H1 (cell line): ENCODE data around the gene CACNG6. TPM values are rescaled to one million over a fixed set of nuclear protein-coding genes. Genes with fewer than 3 reads are reported as not detected.

Source experiments
- SAP30 ChIP-seq: fragments of 300-600 bp; sonication (generic); IDR thresholded peaks from 2 replicates; pipeline ENCODE4 v1.7.1; 2012; ENCODE audit warnings: low read length, moderate library complexity, mild to moderate bottlenecking, inconsistent platforms; ENCODE audit not compliant: insufficient read depth, insufficient replicate concordance
- SP2 ChIP-seq: IDR thresholded peaks from 2 replicates; pipeline ENCODE4 v1.6.1; 2012; ENCODE audit warnings: mild to moderate bottlenecking, low read length, inconsistent platforms
- polyA plus RNA-seq, 7 experiments: library from polyadenylated mRNA; depleted of rRNA in 3 of 7; stranded (reverse) in 5 of 7; unstranded in 2 of 7; fragments of >200 nt in 5 of 7; fragments of 200-250 nt in 2 of 7; gene quantifications; 1 replicate in 5 of 7; 2 replicates in 1 of 7; 4 replicates in 1 of 7; pipeline versions ENCODE4 v1.2.1 to v1.2.3, GENCODE V29; 2011 to 2013; ENCODE audit warnings: missing spikeins in 2 of 7, mixed read lengths in 2 of 7
- total RNA-seq: library from RNA; stranded (reverse); fragmentation: NEBNext Ultra II Directional; extraction: Animal tissue kit (Norgen Biotek cat#: 25700); gene quantifications from 2 replicates; pipeline ENCODE4 v1.2.1, GENCODE V29; 2021

Gene CACNG6
- total and polyA plus RNA-seq, 2 of the 8 experiments (the other 6 are each of a cell fraction or from before 2014, with no cell fraction given): 1.2 to 1.6 TPM

- no peak for TF ChIP-seq SP2
- TF ChIP-seq SAP30: peak; percentile 67
- TF ChIP-seq, all 59 proteins: peak for 16
Measured at GRCh38 chr19:53942001-53942786, 49.2 kb upstream of the CACNG6 start (continued).
